IMR-90 (cell line): ENCODE measurements around the gene HDAC2. TPM values are rescaled to one million over a fixed set of nuclear protein-coding genes. Genes with fewer than 3 reads are reported as not detected.

ENCODE experiments used
- ATAC-seq: fragments of 200-7000 bp; cut with Tn5 transposase; 2 replicates; pipeline ENCODE4 v1.9.1; 2020; ENCODE audit warnings: low read depth, mild to moderate bottlenecking, moderate library complexity
- BruUV-seq: library from RNA; stranded (reverse); fragments of 400-500 nt; replicated peaks from 2 replicates; lab custom pipeline; 2021; lab: Mats Ljungman, UMichigan
- CTCF ChIA-PET: fragments of 300-600 bp; formaldehyde crosslinking; extraction: SDS; loops from one replicate; lab custom pipeline; 2021; ENCODE audit warnings: antibody characterized with exemption; lab: Yijun Ruan, JAX
- POLR2A ChIA-PET: fragments of 300-600 bp; sonication (Branson Sonifier 250); formaldehyde crosslinking; loops from one replicate; lab custom pipeline; 2022; ENCODE audit warnings: antibody characterized with exemption; ENCODE audit not compliant: unreplicated experiment; lab: Charles Lee
- DNase-seq: peaks from one replicate; pipeline ENCODE4 v3.0.0; 2013
- H2AFZ ChIP-seq: replicated peaks from 2 replicates; pipeline ENCODE3; 2013; ENCODE audit warnings: low read length, mild to moderate bottlenecking; ENCODE audit not compliant: poor library complexity
- H2AK5ac ChIP-seq: 2 replicates; pipeline ENCODE4 v1.6.1; 2013; ENCODE audit warnings: low read depth, low read length, inconsistent platforms
- H2AK9ac ChIP-seq: replicated peaks from 2 replicates; pipeline ENCODE3; 2013; ENCODE audit warnings: mild to moderate bottlenecking, low read depth, low read length, moderate library complexity; ENCODE audit not compliant: poor library complexity
- H2BK120ac ChIP-seq: 2 replicates; pipeline ENCODE4 v1.6.1; 2013; ENCODE audit warnings: low read depth, low read length, inconsistent platforms
- H2BK15ac ChIP-seq: 3 replicates; pipeline ENCODE4 v1.6.1; 2013; ENCODE audit warnings: low read depth, low read length, inconsistent platforms
- H2BK20ac ChIP-seq: 2 replicates; pipeline ENCODE4 v1.6.1; 2013; ENCODE audit warnings: low read depth, mild to moderate bottlenecking, inconsistent platforms, low read length, moderate library complexity
- H2BK5ac ChIP-seq: 2 replicates; pipeline ENCODE4 v1.6.1; 2013; ENCODE audit warnings: mild to moderate bottlenecking, low read depth, low read length, inconsistent platforms; ENCODE audit not compliant: poor library complexity, severe bottlenecking
- H3K14ac ChIP-seq: replicated peaks from 2 replicates; pipeline ENCODE4 v1.6.1; 2013; ENCODE audit warnings: low read depth, low read length, inconsistent platforms
- H3K18ac ChIP-seq: 2 replicates; pipeline ENCODE4 v1.6.1; 2013; ENCODE audit warnings: low read depth, low read length, control low read depth
- H3K23ac ChIP-seq: 2 replicates; pipeline ENCODE4 v1.6.1; 2013; ENCODE audit warnings: low read depth, low read length, inconsistent platforms
- H3K27ac ChIP-seq: 2 replicates; pipeline ENCODE4 v1.5.1; 2013; ENCODE audit warnings: mild to moderate bottlenecking, control low read depth, low read length; ENCODE audit not compliant: insufficient read depth
- H3K27me3 ChIP-seq: 2 replicates; pipeline ENCODE4 v1.6.1; 2013; ENCODE audit warnings: low read length; ENCODE audit not compliant: control insufficient read depth, insufficient read depth
- H3K36me3 ChIP-seq: 2 replicates; pipeline ENCODE4 v1.6.1; 2013; ENCODE audit warnings: low read length, mixed read lengths; ENCODE audit not compliant: control insufficient read depth, insufficient read depth
- H3K4ac ChIP-seq: 2 replicates; pipeline ENCODE4 v1.6.1; 2013; ENCODE audit warnings: low read depth, low read length, inconsistent platforms
- H3K4me1 ChIP-seq: 2 replicates; pipeline ENCODE4 v1.6.1; 2013; ENCODE audit warnings: low read length, mixed read lengths; ENCODE audit not compliant: control insufficient read depth, insufficient read depth
- H3K4me2 ChIP-seq: 2 replicates; pipeline ENCODE4 v1.6.1; 2013; ENCODE audit warnings: low read depth, mild to moderate bottlenecking, control low read depth, low read length, moderate library complexity
- H3K4me3 ChIP-seq: 2 replicates; pipeline ENCODE4 v1.5.1; 2013; ENCODE audit warnings: low read depth, mild to moderate bottlenecking, control low read depth, low read length, moderate library complexity; ENCODE audit not compliant: insufficient read depth
- H3K56ac ChIP-seq: 2 replicates; pipeline ENCODE4 v1.6.1; 2013; ENCODE audit warnings: low read length, inconsistent platforms; ENCODE audit not compliant: insufficient read depth; ENCODE audit errors: extremely low read depth
- H3K79me1 ChIP-seq, 2 experiments: 2 replicates each; pipeline ENCODE4 v1.6.1; 2013; ENCODE audit warnings: low read length in 2 of 2, inconsistent platforms in 1 of 2, low read depth in 1 of 2
- H3K9ac ChIP-seq: 2 replicates; pipeline ENCODE4 v1.6.1; 2013; ENCODE audit warnings: low read depth, low read length, control low read depth
- H3K9me1 ChIP-seq: 2 replicates; pipeline ENCODE4 v1.6.1; 2013; ENCODE audit warnings: low read length, inconsistent platforms; ENCODE audit not compliant: insufficient read depth
- H3K9me3 ChIP-seq: 2 replicates; pipeline ENCODE4 v1.6.1; 2013; ENCODE audit warnings: low read length; ENCODE audit not compliant: control insufficient read depth, insufficient read depth
- H4K20me1 ChIP-seq: 2 replicates; pipeline ENCODE4 v1.6.1; 2013; ENCODE audit warnings: low read length, inconsistent platforms; ENCODE audit not compliant: insufficient read depth
- H4K5ac ChIP-seq: 2 replicates; pipeline ENCODE4 v1.6.1; 2013; ENCODE audit warnings: mild to moderate bottlenecking, low read depth, low read length, control low read depth
- H4K8ac ChIP-seq, 2 experiments: 2 replicates each; pipeline ENCODE4 v1.6.1; 2013; ENCODE audit warnings: low read depth in 2 of 2, low read length in 2 of 2, control low read depth in 1 of 2, inconsistent platforms in 1 of 2
- H4K91ac ChIP-seq: 2 replicates; pipeline ENCODE4 v1.6.1; 2013; ENCODE audit warnings: low read depth, low read length, inconsistent platforms; ENCODE audit not compliant: insufficient read depth
- BHLHE40 ChIP-seq: fragments of 150-350 bp; IDR thresholded peaks from 2 replicates; pipeline ENCODE4 v1.6.1; 2016; ENCODE audit warnings: mild to moderate bottlenecking, low read depth, low read length
- CEBPB ChIP-seq: IDR thresholded peaks from 2 replicates; pipeline ENCODE4 v1.6.1; 2012; ENCODE audit warnings: low read depth, low read length, improper control_type of control experiment
- CHD1 ChIP-seq: IDR thresholded peaks from 2 replicates; pipeline ENCODE4 v1.6.1; 2012; ENCODE audit warnings: low read depth, low read length, improper control_type of control experiment
- FOS ChIP-seq: fragments of 150-350 bp; IDR thresholded peaks from 2 replicates; pipeline ENCODE4 v1.6.1; 2016; ENCODE audit warnings: low read depth, low read length
- MAFK ChIP-seq: IDR thresholded peaks from 2 replicates; pipeline ENCODE4 v1.6.1; 2012; ENCODE audit warnings: low read depth, low read length, improper control_type of control experiment
- MAZ ChIP-seq: IDR thresholded peaks from 2 replicates; pipeline ENCODE4 v1.6.1; 2012; ENCODE audit warnings: low read depth, mild to moderate bottlenecking, low read length, improper control_type of control experiment, moderate library complexity, borderline replicate concordance
- NFE2L2 ChIP-seq: fragments of 150-350 bp; IDR thresholded peaks from 2 replicates; pipeline ENCODE4 v1.6.1; 2016; ENCODE audit warnings: low read depth, mild to moderate bottlenecking, low read length
- POLR2A ChIP-seq: IDR thresholded peaks from 2 replicates; pipeline ENCODE4 v1.6.1; 2012; ENCODE audit warnings: mild to moderate bottlenecking, low read depth, low read length
- RAD21 ChIP-seq: IDR thresholded peaks from 2 replicates; pipeline ENCODE4 v1.6.1; 2012; ENCODE audit warnings: low read length, improper control_type of control experiment
- RCOR1 ChIP-seq: IDR thresholded peaks from 2 replicates; pipeline ENCODE4 v1.6.1; 2012; ENCODE audit warnings: mild to moderate bottlenecking, low read length, improper control_type of control experiment; ENCODE audit not compliant: insufficient replicate concordance
- RFX5 ChIP-seq: IDR thresholded peaks from 2 replicates; pipeline ENCODE4 v1.8.0; 2012; ENCODE audit warnings: low read depth, mild to moderate bottlenecking, low read length, moderate library complexity
- SMC3 ChIP-seq: fragments of 150-350 bp; IDR thresholded peaks from 2 replicates; pipeline ENCODE4 v1.6.1; 2016; ENCODE audit warnings: low read depth, mild to moderate bottlenecking, antibody characterized with exemption, low read length, moderate library complexity
- WGBS, 2 experiments: methylation state at CpG; one replicate each; pipeline versions ENCODE4 v1.1.5 to v1.1.7; 2013; ENCODE audit warnings: missing lambda C conversion rate in 2 of 2; ENCODE audit not compliant: insufficient read length in 1 of 2; ENCODE audit errors: extremely low coverage in 2 of 2; 5-methylcytosine and 5-hydroxymethylcytosine counted together
- dilution Hi-C: fragments of 300-500 bp; cut with HindIII; formaldehyde crosslinking; loops from one replicate; pipeline ENCODE4 v1.14.3; 2018; ENCODE audit warnings: low sequenced_read_pairs; ENCODE audit not compliant: unreplicated experiment
- in situ Hi-C: fragments of 300-500 bp; cut with MboI; formaldehyde crosslinking; loops from 3 replicates; pipeline ENCODE4 v1.14.3; 2019; ENCODE audit warnings: low sequenced_read_pairs, inconsistent platforms, mixed read lengths
- intact Hi-C: fragments of 100-400 bp; cut with micrococcal nuclease; formaldehyde crosslinking; loops from 2 replicates; pipeline ENCODE4 v1.10.0; 2022
- polyA plus RNA-seq, 3 experiments: library from polyadenylated mRNA; depleted of rRNA; stranded (reverse); fragments of >200 nt; gene quantifications; 2 replicates each; pipeline ENCODE4 v1.2.3, GENCODE V29; 2012; ENCODE audit warnings: low replicate concordance in 1 of 3
- total RNA-seq: library from RNA; depleted of rRNA; stranded (reverse); fragments of >200 nt; gene quantifications from 2 replicates; pipeline ENCODE4 v1.2.3, GENCODE V29; 2012
- TF ChIP-seq, protein P1 (sequence below): conservative IDR thresholded peaks from 2 replicates; pipeline ENCODE4 v1.5.1; 2012; ENCODE audit warnings: mild to moderate bottlenecking, low read depth, low read length, improper control_type of control experiment
- TF ChIP-seq, protein P2 (sequence below): fragments of 150-350 bp; IDR thresholded peaks from 2 replicates; pipeline ENCODE4 v1.6.1; 2016; ENCODE audit warnings: low read depth, mild to moderate bottlenecking, low read length, moderate library complexity, borderline replicate concordance

The HDAC2 gene
- total and polyA plus RNA-seq, 2 of the 4 experiments (the other 2 are of a cell fraction): 72.6 to 122 TPM

DNA sequence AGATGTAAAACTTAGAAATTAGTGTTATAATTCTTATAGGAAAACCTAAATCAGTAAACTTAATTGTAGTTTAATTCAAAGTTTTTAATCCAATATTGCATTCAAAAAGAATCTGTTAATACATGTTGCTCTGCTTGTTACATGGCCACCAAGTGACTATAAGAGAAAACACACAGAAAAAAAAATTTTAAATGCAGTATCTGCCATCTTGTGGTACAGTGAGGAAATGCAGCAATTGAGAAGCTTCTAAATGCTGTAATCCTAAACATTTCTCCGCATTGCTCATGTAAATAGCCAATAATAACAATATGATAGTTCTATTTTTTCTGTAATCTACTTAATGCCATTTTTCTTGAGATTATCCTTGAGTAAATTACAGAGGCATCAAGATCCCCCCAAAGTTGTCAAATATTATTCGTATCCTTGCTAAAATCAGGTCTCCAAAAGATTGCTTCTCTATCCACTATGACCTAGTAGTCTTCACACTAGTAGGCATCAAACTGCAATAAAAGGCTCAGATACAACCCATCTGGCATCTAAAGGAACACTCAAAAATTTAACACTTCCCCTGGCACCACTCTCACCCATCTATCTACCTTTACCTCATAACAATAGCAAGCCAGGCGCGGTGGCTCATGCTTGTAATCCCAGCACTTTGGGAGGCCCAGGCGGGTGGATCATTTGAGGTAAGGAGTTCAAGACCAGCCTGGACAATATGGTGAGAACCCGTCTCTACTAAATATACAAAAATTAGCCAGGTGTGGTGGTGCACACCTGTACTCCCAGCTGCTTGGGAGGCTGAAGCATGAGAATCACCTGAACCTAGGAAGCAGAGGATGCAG is 34.6 kb downstream of the HDAC2 start (continued):
- TF ChIP-seq MAFK: no peak

DNA sequence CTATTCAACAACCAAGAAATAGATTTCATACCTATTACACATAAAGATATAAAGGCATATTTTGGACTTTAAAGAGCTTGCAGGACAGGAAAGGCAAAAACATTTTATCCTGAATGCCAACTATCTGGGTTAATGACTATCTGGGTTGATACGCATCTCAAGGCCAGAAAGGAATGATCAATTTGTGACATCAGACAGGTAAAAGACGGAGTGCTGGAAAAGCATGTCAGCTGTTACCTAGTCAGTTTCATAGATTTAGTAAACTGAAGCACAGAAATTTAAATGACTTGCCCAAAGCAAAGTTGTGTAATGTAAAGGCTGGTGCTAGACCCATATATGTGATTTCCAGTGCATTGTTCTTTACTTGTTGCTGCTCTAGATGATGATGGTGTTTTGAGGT is 36.8 kb downstream of the HDAC2 start:
- H2BK5ac ChIP-seq: no peak overlapping the region
- no peak overlapping the region for H2AK9ac ChIP-seq
- dilution Hi-C loops (no loop called here), intact Hi-C loops (no loop called here), in situ Hi-C loops (no loop called here)
- no peak overlapping the region for H3K9ac ChIP-seq
- peaks cover 4% of the 10 kb centered on the region for H3K36me3 ChIP-seq
- no peak overlapping the region for H3K27ac ChIP-seq
- ChIA-PET POLR2A (no interaction called here), CTCF (no interaction called here)
- no peaks in the 10 kb centered on the region for H3K27me3 ChIP-seq
- no peak overlapping the region for H4K8ac ChIP-seq
- H2BK15ac ChIP-seq: no peak overlapping the region
- no peak overlapping the region for H3K23ac ChIP-seq
- DNase-seq (no peak), ATAC-seq (no peak)
- H3K9me1 ChIP-seq: no peaks in the 10 kb centered on the region
- no peak overlapping the region for H2BK20ac ChIP-seq
- H3K14ac ChIP-seq: no peak overlapping the region
- H3K79me1 ChIP-seq: no peaks in the 10 kb centered on the region; a peak in 1 of 4 replicates
- WGBS, 2 experiments: 100% methylated on average over 2 of the region's 2 CpGs; no CpG with 5 or more reads in 1 of the 2 experiments
- H3K4me3 ChIP-seq: no peak overlapping the region
- H4K20me1 ChIP-seq: no peaks in the 10 kb centered on the region
- H3K4ac ChIP-seq: no peak overlapping the region
- peaks cover 8% of the 10 kb centered on the region for H3K9me3 ChIP-seq
- H3K4me2 ChIP-seq: no peak overlapping the region
- H3K4me1 ChIP-seq: no peaks in the 10 kb centered on the region
- no peak overlapping the region for H4K5ac ChIP-seq
- no peak overlapping the region for H2BK120ac ChIP-seq
- no peak overlapping the region for H3K56ac ChIP-seq
- H2AFZ ChIP-seq: no peak overlapping the region
- H2AK5ac ChIP-seq: no peak overlapping the region
- H4K91ac ChIP-seq: no peak overlapping the region
- BruUV-seq: no TSS peak
- H3K18ac ChIP-seq: no peak overlapping the region
- TF ChIP-seq RFX5: no peak
- no peak for TF ChIP-seq MAFK
- TF ChIP-seq SMC3: no peak
- no peak for TF ChIP-seq NFE2L2
- TF ChIP-seq, protein P1, sequence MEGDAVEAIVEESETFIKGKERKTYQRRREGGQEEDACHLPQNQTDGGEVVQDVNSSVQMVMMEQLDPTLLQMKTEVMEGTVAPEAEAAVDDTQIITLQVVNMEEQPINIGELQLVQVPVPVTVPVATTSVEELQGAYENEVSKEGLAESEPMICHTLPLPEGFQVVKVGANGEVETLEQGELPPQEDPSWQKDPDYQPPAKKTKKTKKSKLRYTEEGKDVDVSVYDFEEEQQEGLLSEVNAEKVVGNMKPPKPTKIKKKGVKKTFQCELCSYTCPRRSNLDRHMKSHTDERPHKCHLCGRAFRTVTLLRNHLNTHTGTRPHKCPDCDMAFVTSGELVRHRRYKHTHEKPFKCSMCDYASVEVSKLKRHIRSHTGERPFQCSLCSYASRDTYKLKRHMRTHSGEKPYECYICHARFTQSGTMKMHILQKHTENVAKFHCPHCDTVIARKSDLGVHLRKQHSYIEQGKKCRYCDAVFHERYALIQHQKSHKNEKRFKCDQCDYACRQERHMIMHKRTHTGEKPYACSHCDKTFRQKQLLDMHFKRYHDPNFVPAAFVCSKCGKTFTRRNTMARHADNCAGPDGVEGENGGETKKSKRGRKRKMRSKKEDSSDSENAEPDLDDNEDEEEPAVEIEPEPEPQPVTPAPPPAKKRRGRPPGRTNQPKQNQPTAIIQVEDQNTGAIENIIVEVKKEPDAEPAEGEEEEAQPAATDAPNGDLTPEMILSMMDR: no peak
- TF ChIP-seq FOS: no peak
- TF ChIP-seq BHLHE40: no peak
- TF ChIP-seq, protein P2, sequence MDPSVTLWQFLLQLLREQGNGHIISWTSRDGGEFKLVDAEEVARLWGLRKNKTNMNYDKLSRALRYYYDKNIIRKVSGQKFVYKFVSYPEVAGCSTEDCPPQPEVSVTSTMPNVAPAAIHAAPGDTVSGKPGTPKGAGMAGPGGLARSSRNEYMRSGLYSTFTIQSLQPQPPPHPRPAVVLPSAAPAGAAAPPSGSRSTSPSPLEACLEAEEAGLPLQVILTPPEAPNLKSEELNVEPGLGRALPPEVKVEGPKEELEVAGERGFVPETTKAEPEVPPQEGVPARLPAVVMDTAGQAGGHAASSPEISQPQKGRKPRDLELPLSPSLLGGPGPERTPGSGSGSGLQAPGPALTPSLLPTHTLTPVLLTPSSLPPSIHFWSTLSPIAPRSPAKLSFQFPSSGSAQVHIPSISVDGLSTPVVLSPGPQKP: no peak
- no peak for TF ChIP-seq CHD1
- TF ChIP-seq POLR2A: no peak
- no peak for TF ChIP-seq CEBPB
- no peak for TF ChIP-seq RCOR1
- TF ChIP-seq MAZ: no peak
- TF ChIP-seq RAD21: no peak
